AG20443 (cell line): ENCODE data around the gene UCN3.
"Not testable (repeated sequence)": the region's sequence is repeated elsewhere in the genome, so short reads cannot be mapped to it uniquely, and the experiment has no call there.

Experiments used
- DNase-seq: peaks from one replicate; pipeline ENCODE4 v3.0.0; 2012; ENCODE audit warnings: low spot score, mixed read lengths

UCN3 gene

GRCh38 chr10:5369362-5370158 is 4.8 kb downstream of the UCN3 start:
- DNase-seq: no peak

GRCh38 chr10:5370493-5371352 is 6.0 kb downstream of the UCN3 start:
- no peak for DNase-seq

GRCh38 chr10:5373307-5373706 is 8.5 kb downstream of the UCN3 start:
- DNase-seq: no peak

GRCh38 chr10:5373891-5374611 is 9.3 kb downstream of the UCN3 start:
- no peak for DNase-seq

GRCh38 chr10:5376450-5376849 is 11.7 kb downstream of the UCN3 start:
- DNase-seq: no peak

- DNase-seq: not testable (repeated sequence)
Measured at GRCh38 chr10:5379202-5379601, 14.4 kb downstream of the UCN3 start.

- not testable (repeated sequence) for DNase-seq
Measured at GRCh38 chr10:5380395-5380794, 15.6 kb downstream of the UCN3 start.

- DNase-seq: no peak
Measured at GRCh38 chr10:5381187-5381586, 16.4 kb downstream of the UCN3 start.

GRCh38 chr10:5385224-5385623 is 20.5 kb downstream of the UCN3 start:
- DNase-seq: no peak

GRCh38 chr10:5387169-5387568 is 22.4 kb downstream of the UCN3 start:
- DNase-seq: no peak

GRCh38 chr10:5390607-5391205 is 25.9 kb downstream of the UCN3 start:
- no peak for DNase-seq

GRCh38 chr10:5391790-5392189 is 27.0 kb downstream of the UCN3 start:
- DNase-seq: no peak

GRCh38 chr10:5393529-5393928 is 28.8 kb downstream of the UCN3 start:
- DNase-seq: no peak

- no peak for DNase-seq
Measured at GRCh38 chr10:5395168-5395567, 30.4 kb downstream of the UCN3 start.

GRCh38 chr10:5396556-5397300 is 32.0 kb downstream of the UCN3 start:
- no peak for DNase-seq

- no peak for DNase-seq
Measured at GRCh38 chr10:5399332-5399731, 34.6 kb downstream of the UCN3 start.

- DNase-seq: no peak
Measured at GRCh38 chr10:5400468-5401240, 35.9 kb downstream of the UCN3 start.

GRCh38 chr10:5402798-5403197 is 38.0 kb downstream of the UCN3 start:
- no peak for DNase-seq

GRCh38 chr10:5404208-5405041 is 39.7 kb downstream of the UCN3 start, which contains the start of gene TUBAL3:
Gene TUBAL3 (minus strand): TSS chr10:5404828. CDS start chr10:5404792, 36 bp downstream.
- DNase-seq: no peak

- no peak for DNase-seq
Measured at GRCh38 chr10:5406918-5407317, 42.2 kb downstream of the UCN3 start.
